Sigmoid colon (tissue), 4 donors: ENCODE measurements around the gene CYP26A1.

Source experiments
- CTCF ChIP-seq, 4 experiments: fragments of 450-650 bp in 3 of 4; fragments of 200-600 bp in 1 of 4; IDR thresholded peaks; one replicate each; pipeline ENCODE4 v1.5.1; 2016 to 2019; ENCODE audit warnings: antibody characterized with exemption in 4 of 4, mild to moderate bottlenecking in 3 of 4, moderate library complexity in 2 of 4
- POLR2AphosphoS5 ChIP-seq, 4 donors: sonication (generic); formaldehyde crosslinking; IDR thresholded peaks; one replicate each; pipeline ENCODE4 v1.6.1; 2017; ENCODE audit warnings: antibody characterized with exemption in 4 of 4

GRCh38 chr10:93070378-93071176 is 3.1 kb upstream of the CYP26A1 start:
- TF ChIP-seq CTCF (IDR thresholded peaks at IDR 0.05) (no peak), POLR2AphosphoS5 (IDR thresholded peaks at IDR 0.05) (no peak)
